Measurements from ENCODE around the gene ACSL5. TPM values are rescaled to one million over a fixed set of nuclear protein-coding genes. Genes with fewer than 3 reads are reported as not detected.

The ACSL5 gene
- total and polyA plus RNA-seq, 3 donors from 2014 or later: 10.1 to 20.1 (median 11.4) TPM

GRCh38 chr10:112407696-112408095 lies 33.8 kb downstream of the ACSL5 start:
- DNase-seq: no peak
- WGBS, 2 donors: 95% methylated on average over 1 of the region's 1 CpG
- H3K27me3 ChIP-seq: no peaks in the 10 kb centered on the region
- intact Hi-C loops (cut with DNase I; ENCODE audit: low total_unique reads): no loop called here
- no peaks in the 10 kb centered on the region for H3K4me1 ChIP-seq
- no peak for TF ChIP-seq POLR2A (IDR thresholded peaks at IDR 0.05)
- TF ChIP-seq CTCF (IDR thresholded peaks at IDR 0.05): no peak
- no peaks in the 10 kb centered on the region for H3K9me3 ChIP-seq
- no peak overlapping the region for H3K27ac ChIP-seq
- H3K4me3 ChIP-seq: no peak overlapping the region
- H3K36me3 ChIP-seq (ENCODE audit: low read depth, missing control alignments): no peaks in the 10 kb centered on the region

- TF ChIP-seq POLR2A (IDR thresholded peaks at IDR 0.05) (no peak), CTCF (IDR thresholded peaks at IDR 0.05) (no peak)
- Histone ChIP-seq H3K36me3 (ENCODE audit: low read depth, missing control alignments) (no peaks in the 10 kb centered on the region), H3K4me1 (no peaks in the 10 kb centered on the region), H3K4me3 (no peak overlapping the region), H3K27me3 (no peaks in the 10 kb centered on the region), H3K27ac (no peak overlapping the region), H3K9me3 (no peaks in the 10 kb centered on the region)
- 82 to 87% methylated on average over 2 of the region's 2 CpGs for WGBS, 2 donors
- intact Hi-C loops (cut with DNase I; ENCODE audit: low total_unique reads): no loop called here
- DNase-seq: no peak
These were observed 35.4 kb downstream of the ACSL5 start for GRCh38 chr10:112409299-112409698.

GRCh38 chr10:112409755-112410154 lies 35.8 kb downstream of the ACSL5 start:
- H3K27ac ChIP-seq: no peak overlapping the region
- intact Hi-C loops (cut with DNase I; ENCODE audit: low total_unique reads): no loop called here
- DNase-seq: no peak

GRCh38 chr10:112412696-112413095 lies 38.8 kb downstream of the ACSL5 start:
- intact Hi-C loops (cut with DNase I; ENCODE audit: low total_unique reads): no loop called here
- H3K36me3 ChIP-seq (ENCODE audit: low read depth, missing control alignments): no peaks in the 10 kb centered on the region

More at GRCh38 chr10:112409755-112410154, 35.8 kb downstream of the ACSL5 start:
- Histone ChIP-seq H3K9me3 (no peaks in the 10 kb centered on the region), H3K36me3 (ENCODE audit: low read depth, missing control alignments) (no peaks in the 10 kb centered on the region), H3K4me1 (no peaks in the 10 kb centered on the region), H3K4me3 (no peak overlapping the region), H3K27me3 (no peaks in the 10 kb centered on the region)
- WGBS, 2 donors: 64 to 66% methylated on average over 4 of the region's 4 CpGs
- TF ChIP-seq POLR2A (IDR thresholded peaks at IDR 0.05) (no peak), CTCF (IDR thresholded peaks at IDR 0.05) (no peak)

More at GRCh38 chr10:112412696-112413095, 38.8 kb downstream of the ACSL5 start:
- 82 to 93% methylated on average over 2 of the region's 2 CpGs for WGBS, 2 donors
- no peak for DNase-seq
- no peaks in the 10 kb centered on the region for H3K27me3 ChIP-seq
- H3K4me1 ChIP-seq: peaks cover 3% of the 10 kb centered on the region
- no peak overlapping the region for H3K4me3 ChIP-seq
- H3K27ac ChIP-seq: no peak overlapping the region
- H3K9me3 ChIP-seq: no peaks in the 10 kb centered on the region
- no peak for TF ChIP-seq POLR2A (IDR thresholded peaks at IDR 0.05)
- no peak for TF ChIP-seq CTCF (IDR thresholded peaks at IDR 0.05)

Measured in testis (tissue), 3 donors.